ENCODE measurements around the gene CBLC. TPM values are rescaled to one million over a fixed set of nuclear protein-coding genes. Genes with fewer than 3 reads are reported as not detected.
"Not testable (repeated sequence)": the region's sequence is repeated elsewhere in the genome, so short reads cannot be mapped to it uniquely, and the experiment has no call there.

CBLC gene
- polyA plus RNA-seq, 12 donors = 0.11 to 9.9 (median 0.18) TPM; not detected in 5

DNA sequence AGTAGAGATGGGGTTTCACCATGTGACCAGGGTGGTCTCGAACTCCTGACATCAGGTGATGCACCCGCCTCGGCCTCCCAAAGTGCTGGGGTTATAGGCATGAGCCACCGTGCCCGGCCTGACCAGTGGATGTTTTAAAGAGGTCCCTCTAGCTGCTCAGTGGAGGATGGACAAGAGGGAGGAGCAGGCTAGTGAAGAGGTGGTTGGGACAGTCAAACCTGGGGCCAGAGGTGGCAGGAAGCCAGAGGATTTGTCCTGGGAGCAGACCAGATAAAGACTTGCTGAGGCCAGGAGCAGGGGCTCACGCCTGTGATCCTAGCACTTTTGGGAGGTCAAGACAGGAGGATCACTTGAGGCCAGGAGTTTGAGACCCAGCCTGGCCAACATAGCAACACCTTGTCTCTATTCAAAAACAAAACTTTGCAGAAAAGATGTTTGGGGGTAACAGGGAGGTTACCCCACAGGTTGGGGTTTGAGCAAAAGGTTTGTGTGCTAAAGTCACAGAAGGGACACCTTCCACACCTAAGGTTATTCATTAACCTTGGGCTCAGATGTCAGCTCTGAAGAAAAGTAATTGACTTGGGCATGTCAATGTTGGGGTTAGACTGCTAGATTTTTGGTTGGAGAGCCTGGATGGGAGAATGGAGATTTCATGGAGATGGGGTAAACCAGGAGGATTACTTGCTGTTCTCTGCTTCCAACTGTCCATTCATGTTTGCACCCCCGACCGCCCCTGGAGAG lies 40.2 kb downstream of the CBLC start:
- DNase-seq = no peak

GRCh38 chr19:44818466-44819031 lies 40.9 kb downstream of the CBLC start:
- no peak for DNase-seq

DNA sequence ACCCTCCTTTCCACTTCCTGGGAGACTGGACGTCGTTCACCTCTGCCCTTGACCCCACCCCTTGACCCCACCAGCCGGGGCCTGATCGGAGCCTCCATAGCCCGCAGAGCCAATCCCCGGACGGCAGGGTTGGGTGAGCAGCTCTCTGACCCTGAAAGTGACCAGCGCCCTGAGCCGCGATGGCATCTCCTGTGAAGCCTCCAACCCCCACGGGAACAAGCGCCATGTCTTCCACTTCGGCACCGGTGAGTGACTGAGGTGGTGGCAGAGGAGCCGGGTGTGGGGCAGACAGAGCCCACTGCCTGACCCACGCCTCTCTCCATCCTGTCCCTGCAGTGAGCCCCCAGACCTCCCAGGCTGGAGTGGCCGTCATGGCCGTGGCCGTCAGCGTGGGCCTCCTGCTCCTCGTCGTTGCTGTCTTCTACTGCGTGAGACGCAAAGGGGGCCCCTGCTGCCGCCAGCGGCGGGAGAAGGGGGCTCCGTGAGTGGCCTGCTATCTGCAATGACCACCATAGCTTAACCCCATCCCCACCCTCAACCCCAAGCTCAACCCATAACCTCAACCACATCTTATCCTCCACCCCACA lies 41.6 kb downstream of the CBLC start:
- DNase-seq = no peak

DNA sequence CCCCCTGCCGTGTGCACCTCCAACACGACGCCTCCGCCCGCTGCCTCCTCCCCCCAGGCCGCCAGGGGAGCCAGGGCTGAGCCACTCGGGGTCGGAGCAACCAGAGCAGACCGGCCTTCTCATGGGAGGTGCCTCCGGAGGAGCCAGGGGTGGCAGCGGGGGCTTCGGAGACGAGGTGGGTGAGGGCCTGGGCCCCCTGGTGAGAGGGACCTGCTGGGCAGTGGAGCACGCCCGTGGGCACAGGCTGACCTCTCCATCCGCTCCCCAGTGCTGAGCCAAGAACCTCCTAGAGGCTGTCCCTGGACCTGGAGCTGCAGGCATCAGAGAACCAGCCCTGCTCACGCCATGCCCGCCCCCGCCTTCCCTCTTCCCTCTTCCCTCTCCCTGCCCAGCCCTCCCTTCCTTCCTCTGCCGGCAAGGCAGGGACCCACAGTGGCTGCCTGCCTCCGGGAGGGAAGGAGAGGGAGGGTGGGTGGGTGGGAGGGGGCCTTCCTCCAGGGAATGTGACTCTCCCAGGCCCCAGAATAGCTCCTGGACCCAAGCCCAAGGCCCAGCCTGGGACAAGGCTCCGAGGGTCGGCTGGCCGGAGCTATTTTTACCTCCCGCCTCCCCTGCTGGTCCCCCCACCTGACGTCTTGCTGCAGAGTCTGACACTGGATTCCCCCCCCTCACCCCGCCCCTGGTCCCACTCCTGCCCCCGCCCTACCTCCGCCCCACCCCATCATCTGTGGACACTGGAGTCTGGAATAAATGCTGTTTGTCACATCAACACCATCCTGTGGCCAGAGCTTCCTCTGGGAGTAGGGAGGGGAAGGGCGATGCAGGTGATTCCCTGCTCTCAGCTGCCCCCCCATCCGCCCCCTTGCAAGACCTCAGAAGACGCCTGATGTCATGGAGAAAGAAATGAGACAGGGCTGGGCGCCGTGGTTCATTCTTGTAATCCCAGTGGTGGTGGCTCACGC lies 43.2 kb downstream of the CBLC start:
- DNase-seq = no peak

DNA sequence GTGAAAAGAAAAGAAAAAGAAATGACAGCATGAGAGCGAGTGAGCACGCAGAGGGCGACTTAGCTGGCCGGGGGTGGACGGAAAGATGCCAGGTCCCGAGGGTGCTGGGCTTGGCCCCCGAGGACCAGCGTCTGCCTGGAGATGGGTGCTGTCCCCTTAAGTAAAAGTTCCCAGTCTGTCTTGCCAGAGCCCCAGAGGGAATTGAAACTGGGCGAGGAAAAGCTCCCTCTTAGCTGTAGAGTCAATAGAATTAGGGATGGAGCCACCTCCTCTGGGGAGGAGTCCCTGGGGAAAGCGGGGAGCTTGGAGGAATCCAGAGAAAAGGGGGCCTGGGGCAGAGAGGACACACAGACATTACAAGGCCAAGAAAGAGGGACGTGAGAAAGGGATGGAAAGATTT lies 44.5 kb downstream of the CBLC start:
- DNase-seq = no peak

DNA sequence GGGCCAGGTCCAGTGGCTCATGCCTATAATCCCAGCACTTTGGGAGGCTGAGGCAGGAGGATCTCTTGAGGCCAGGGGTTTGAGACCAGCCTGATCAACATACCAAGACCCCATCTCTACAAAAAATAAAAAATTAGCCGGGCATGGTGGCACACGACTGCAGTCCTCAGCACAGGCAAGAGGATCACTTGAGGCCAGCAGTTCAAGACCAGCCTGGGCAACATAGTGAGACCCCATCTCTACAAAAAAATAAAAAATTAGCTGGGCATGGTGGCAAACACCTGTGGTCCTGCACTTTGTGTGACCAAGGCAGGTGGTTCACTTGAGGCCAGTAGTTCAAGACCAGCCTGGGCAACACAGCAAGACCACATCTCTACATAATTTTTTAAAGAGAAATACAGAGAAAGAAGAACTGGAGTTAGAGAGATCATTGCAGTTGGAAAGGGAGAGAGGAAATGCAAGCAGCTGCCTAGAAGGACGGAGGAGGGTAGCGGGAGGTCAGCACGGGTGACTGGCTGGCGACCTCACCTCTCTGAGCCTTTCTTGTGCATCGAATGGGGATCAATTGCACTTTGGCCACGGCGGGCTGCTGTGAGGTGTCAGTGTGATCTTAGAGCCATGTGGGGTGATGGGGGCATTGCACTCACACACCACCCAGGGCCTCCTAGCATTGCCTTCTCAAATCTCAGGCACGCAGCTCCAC lies 45.1 kb downstream of the CBLC start:
- DNase-seq = no peak

- DNase-seq = no peak
Observed at GRCh38 chr19:44823373-44823698, 45.6 kb downstream of the CBLC start.

- DNase-seq = no peak
Observed at GRCh38 chr19:44824761-44825160, 47.1 kb downstream of the CBLC start.

DNA sequence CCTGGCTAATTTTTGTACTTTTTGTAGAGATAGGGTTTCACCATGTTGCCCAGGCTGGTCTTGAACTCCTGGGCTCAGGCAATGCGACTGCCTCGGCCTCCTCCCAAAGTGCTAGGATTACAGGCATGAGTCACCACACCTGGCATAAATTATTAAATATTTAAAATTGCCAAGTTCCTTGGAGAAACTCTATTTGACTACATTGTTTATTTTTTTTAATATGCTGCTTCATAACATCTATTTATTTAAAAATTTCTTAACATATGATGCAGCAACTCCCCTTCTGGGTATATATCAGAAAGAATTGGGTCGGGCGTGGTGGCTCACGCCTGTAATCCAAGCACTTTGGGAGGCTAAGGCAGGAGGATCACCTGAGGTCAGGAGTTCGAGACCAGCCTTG lies 55.2 kb downstream of the CBLC start:
- DNase-seq = not testable (repeated sequence)

DNA sequence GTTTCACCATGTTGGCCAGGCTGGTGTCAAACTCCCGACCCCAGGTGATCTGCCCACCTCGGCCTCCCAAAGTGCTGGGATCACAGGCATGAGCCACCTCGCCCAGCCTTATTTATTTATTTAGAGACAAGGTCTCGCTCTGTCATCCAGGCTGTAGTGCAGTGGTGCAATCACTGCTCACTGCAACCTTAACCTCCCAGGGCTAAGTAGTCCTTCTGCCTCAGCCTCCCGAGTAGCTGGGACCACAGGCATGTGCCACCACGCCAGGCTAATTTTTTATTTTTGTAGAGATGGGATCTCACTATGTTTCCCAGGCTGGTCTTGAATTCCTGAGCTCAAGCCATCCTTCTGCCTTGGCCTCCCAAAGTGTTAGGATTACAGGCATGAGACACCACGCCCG lies 56.7 kb downstream of the CBLC start:
- not testable (repeated sequence) for DNase-seq

- DNase-seq = no peak
Observed at GRCh38 chr19:44839276-44839675, 61.6 kb downstream of the CBLC start.

GRCh38 chr19:44840811-44841210 lies 63.1 kb downstream of the CBLC start:
- DNase-seq = no peak

GRCh38 chr19:44841231-44841630 lies 63.5 kb downstream of the CBLC start:
- DNase-seq = no peak

GRCh38 chr19:44845286-44845611 lies 67.6 kb downstream of the CBLC start:
- no peak for DNase-seq

- peak; percentile 99 for DNase-seq
Observed at GRCh38 chr19:44845612-44846454, 68.1 kb downstream of the CBLC start, which contains the start of gene NECTIN2. TSS of gene NECTIN2 (plus strand) at chr19:44846297. CDS start at chr19:44846526, 229 bp downstream.

GRCh38 chr19:44846455-44847143 lies 68.9 kb downstream of the CBLC start:
- peak; percentile 43 for DNase-seq

DNA sequence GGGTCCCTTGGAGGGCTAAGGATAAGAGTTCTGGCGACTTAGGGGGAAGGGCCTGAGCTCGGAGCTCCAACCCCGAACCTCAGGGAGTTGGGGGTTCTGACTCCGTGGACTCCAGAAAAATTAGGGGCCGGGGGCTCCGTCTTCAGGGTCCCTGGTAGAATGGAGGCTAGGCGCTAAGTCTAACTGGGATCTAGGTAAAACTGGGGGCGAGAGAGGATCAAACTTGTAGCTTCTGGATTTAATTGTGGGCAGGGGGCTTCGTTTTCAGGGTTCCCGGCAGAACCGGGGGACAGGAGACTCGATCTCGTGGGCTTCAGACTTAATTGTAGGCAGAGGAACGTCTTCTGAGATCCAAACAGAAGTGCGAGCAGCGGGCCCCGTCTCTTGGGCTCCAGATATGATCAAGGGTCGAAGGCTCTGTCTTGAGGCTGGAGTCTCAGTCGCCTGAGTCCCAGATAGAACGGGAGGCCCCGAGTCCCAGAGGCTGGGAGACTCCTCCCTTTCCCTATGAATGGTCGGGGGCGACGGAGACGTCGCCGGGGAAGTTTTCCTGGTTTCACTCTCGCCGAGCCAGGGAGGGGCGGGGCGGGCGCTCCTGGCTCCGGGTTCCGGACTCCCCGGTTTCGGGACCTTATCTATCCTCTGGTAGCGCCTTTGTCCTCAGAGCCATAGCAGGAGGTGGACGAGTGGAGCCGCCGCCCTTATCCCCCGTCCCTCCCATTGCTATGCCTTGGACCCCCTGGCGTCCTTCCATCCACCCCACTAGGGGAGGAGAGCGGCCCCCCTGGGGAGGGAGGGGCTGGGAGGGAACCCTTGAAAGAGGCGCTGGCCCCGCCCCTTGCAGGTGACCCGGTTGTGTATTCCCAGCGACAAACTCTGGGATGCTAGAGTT lies 69.7 kb downstream of the CBLC start:
- peak; percentile 69 for DNase-seq

DNA sequence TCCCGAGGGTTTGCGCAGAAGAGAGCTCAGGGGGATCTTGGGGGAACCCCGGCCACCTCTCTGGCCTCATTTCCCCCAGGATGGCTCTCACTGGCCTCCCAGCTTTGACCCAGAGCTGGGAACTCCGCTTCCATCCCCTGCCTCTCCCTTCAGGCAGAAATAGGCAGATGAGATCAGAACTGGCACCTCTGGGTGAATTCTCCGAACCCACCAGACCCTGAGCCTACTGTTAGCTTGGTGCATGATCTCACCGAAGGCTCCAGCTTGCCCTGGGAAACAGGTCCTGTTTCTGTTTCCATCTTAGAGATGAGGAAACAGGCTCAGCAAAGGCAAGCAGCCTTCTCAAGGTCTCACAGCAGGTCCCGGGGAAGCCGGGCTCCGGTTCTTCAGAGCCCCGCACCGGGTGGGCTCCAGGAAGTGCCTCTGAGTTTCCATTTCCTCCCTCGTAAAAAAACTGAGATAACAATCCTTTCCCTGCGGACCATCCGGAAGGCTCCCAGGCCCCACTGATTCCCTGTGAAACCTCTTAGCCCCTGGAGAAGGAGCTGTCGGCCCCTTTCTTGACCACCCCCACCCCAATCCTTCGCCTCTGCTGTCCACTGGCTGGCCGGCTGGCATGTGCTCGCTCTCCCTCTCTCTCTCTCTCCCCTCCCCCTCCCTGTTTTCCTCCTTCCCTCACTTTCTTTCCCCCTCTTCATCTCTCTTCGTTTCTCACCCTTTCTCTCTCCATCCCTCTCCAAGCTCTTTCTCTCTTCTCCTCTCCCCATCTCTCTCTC lies 70.5 kb downstream of the CBLC start:
- DNase-seq = peak; percentile 35

Measured in muscle of arm (tissue), 12 donors.